NCI-H524 treated with DMSO at 0.1 percent for 48 hours (cell line): ENCODE measurements around the gene LMO1.

Experiments
- DNase-seq: peaks from one replicate; lab custom pipeline; 2025; lab: John Stamatoyannopoulos, UW

LMO1 gene

GRCh38 chr11:8263109-8263768 lies 439 bp downstream of the LMO1 start:
- no peak for DNase-seq

GRCh38 chr11:8262552-8263108 lies 1.0 kb downstream of the LMO1 start:
- DNase-seq, result no peak

GRCh38 chr11:8261921-8262551 lies 1.6 kb downstream of the LMO1 start:
- no peak for DNase-seq

GRCh38 chr11:8261291-8261690 lies 2.4 kb downstream of the LMO1 start:
- DNase-seq, result no peak

GRCh38 chr11:8260202-8260966 lies 3.3 kb downstream of the LMO1 start:
- DNase-seq, result peak; percentile 67

GRCh38 chr11:8259306-8259959 lies 4.2 kb downstream of the LMO1 start:
- DNase-seq, result no peak

GRCh38 chr11:8258784-8259183 lies 4.9 kb downstream of the LMO1 start:
- no peak for DNase-seq

GRCh38 chr11:8258289-8258688 lies 5.4 kb downstream of the LMO1 start:
- DNase-seq, result no peak

- no peak for DNase-seq
Observed at GRCh38 chr11:8257003-8257664, 6.5 kb downstream of the LMO1 start.

GRCh38 chr11:8256271-8257002 lies 7.2 kb downstream of the LMO1 start:
- no peak for DNase-seq

- DNase-seq, result no peak
Observed at GRCh38 chr11:8253566-8253965, 10.1 kb downstream of the LMO1 start.

- no peak for DNase-seq
Observed at GRCh38 chr11:8252946-8253345, 10.7 kb downstream of the LMO1 start.

GRCh38 chr11:8252388-8252787 lies 11.3 kb downstream of the LMO1 start:
- DNase-seq, result no peak

GRCh38 chr11:8251616-8252295 lies 11.9 kb downstream of the LMO1 start:
- no peak for DNase-seq

- no peak for DNase-seq
Observed at GRCh38 chr11:8250981-8251615, 12.6 kb downstream of the LMO1 start.

- DNase-seq, result no peak
Observed at GRCh38 chr11:8250434-8250833, 13.2 kb downstream of the LMO1 start.

GRCh38 chr11:8249482-8249881 lies 14.2 kb downstream of the LMO1 start:
- no peak for DNase-seq

GRCh38 chr11:8248786-8249185 lies 14.9 kb downstream of the LMO1 start:
- DNase-seq, result no peak

- no peak for DNase-seq
Observed at GRCh38 chr11:8247312-8247711, 16.4 kb downstream of the LMO1 start.

- peak; percentile 44 for DNase-seq
Observed at GRCh38 chr11:8243458-8243857, 20.2 kb downstream of the LMO1 start.
